ENCODE results near the gene SLC25A47. TPM values are rescaled to one million over a fixed set of nuclear protein-coding genes. Genes with fewer than 3 reads are reported as not detected.

The SLC25A47 gene
- total RNA-seq, 1 experiment from 2014 or later: not detected

- DNase-seq (ENCODE audit: extremely low read depth, low read depth): no peak
Observed at GRCh38 chr14:100374270-100374669, 51.1 kb downstream of the SLC25A47 start.

DNA sequence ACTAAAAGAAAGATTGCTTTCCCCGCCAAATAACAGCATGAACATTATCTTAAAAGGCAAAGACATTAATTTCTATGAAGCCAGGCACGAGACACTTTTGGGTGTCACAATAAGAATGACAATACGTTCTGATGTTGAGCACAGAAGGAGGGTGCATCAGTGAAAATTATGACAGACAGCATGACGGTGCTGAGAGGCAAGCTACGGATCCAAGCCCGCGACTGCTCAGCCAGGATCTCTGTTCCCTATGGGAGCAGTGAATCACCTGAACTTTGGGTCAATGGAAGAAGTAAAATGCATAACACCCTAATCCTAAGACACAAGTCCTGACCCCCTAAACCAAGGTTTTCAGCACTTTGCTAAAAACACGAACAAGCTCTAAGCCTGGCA, 51.7 kb downstream of the SLC25A47 start:
- DNase-seq (ENCODE audit: extremely low read depth, low read depth): no peak

- peak; percentile 94 for DNase-seq (ENCODE audit: extremely low read depth, low read depth)
Observed at GRCh38 chr14:100375266-100375962, 52.3 kb downstream of the SLC25A47 start.

DNA sequence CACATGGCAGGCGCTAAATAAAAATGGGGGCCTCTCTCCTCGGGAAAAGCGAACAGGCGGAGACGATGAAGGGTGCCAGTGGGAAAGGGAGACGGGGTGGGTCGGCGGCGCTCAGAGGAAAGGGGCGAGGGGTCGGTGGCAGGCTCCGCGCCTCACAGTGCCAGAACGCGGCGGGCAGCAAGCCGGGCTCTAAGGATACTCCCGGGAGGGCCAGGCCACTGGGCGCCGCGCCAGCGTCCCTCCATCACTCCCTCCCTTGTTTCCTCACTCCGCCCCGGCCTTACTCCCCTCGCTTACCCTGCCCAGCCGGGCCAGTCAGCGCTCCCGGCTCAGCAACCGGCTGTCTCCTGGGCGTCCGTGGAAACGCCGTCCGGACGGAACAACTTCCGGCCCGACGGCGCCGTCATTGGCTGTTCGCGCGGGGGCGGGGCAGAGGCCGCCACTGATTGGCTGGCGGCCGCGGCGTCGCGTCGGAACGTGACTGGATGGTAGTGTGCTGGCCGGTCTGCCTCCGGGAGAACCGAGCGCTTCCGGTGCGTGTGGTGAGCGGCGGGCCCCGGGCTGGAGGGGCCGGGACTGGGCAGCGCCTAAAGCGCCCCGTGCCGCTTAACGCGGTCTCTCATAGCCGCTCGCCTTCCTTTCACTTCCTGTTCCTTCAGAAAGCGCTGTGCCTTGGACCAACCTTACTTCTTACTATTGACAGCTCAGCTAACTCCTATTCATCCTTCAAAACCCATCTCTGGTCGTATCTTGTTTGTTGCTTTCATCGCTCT, 53.0 kb downstream of the SLC25A47 start, which contains the start of gene WDR25:
TSS of gene WDR25 (plus strand) at position 523 of the 773 bp plus-strand sequence.
- peak; percentile 94 for DNase-seq (ENCODE audit: extremely low read depth, low read depth)

DNA sequence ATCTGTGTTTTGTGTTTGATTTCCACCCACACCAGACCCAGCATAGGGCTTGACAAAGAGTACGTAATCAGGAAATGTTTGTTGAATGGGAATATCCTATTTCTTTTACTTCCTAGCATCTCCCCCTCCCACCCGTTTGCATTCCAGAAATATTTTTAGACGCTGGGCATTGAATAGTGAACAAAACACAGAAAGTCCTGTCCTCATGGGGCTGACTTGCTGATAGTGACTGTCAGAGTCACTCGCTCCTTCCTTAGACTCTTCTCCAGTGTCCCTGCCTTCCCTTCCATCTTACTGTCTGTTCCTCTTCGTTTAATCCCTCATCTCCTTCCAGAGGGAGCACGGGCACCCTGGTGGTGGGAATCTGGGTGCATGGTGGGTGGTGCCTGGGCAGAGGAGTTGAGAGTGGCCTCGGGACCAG, 53.6 kb downstream of the SLC25A47 start:
- peak; percentile 54 for DNase-seq (ENCODE audit: extremely low read depth, low read depth)

Small RNA genes lying within 50 kb of the gene (small RNA-seq; reads per million reads assigned to genes)
- gene AL157871.3 (0 to 0.23 reads per million in 2 experiments), gene MIR345 (1.6 to 39.9 reads per million in 2 experiments), gene RN7SL523P (0 to 0.12 reads per million in 2 experiments)

Other genes starting within 250 kb of the SLC25A47 start
- gene DEGS2, start 163.7 kb upstream of the SLC25A47 start, total RNA-seq (2014; rRNA removed; shearing (Covaris generic)): 0.54 TPM in 1 of 2 replicates, not detected in the other
- gene YY1, start 84.2 kb upstream of the SLC25A47 start, total RNA-seq (2014; rRNA removed; shearing (Covaris generic)): 51.7 and 54.4 TPM in 2 replicates
- 30.0 and 34.8 TPM in 2 replicates for gene SLC25A29, start 16.9 kb upstream of the SLC25A47 start, total RNA-seq (2014; rRNA removed; shearing (Covaris generic))
- gene WDR25, start 53.1 kb downstream of the SLC25A47 start, total RNA-seq (2014; rRNA removed; shearing (Covaris generic)): 42.9 and 50.7 TPM in 2 replicates

All from NCI-H460 (cell line).